GM18499 (cell line): ENCODE data around the gene UGT8.

Experiments used
- ATAC-seq: cut with Tn5 transposase; IDR thresholded peaks from one replicate; pipeline ENCODE4 v1.9.1; 2021; ENCODE audit warnings: moderate number of reproducible peaks; ENCODE audit not compliant: insufficient read depth, unreplicated experiment

Gene UGT8

GRCh38 chr4:114684462-114684861, 85.9 kb downstream of the UGT8 start:
- ATAC-seq, result no peak

- ATAC-seq, result no peak
Measured at GRCh38 chr4:114688059-114688458, 89.5 kb downstream of the UGT8 start.

- no peak for ATAC-seq
Measured at GRCh38 chr4:114690571-114690970, 92.0 kb downstream of the UGT8 start.

GRCh38 chr4:114691865-114692264, 93.3 kb downstream of the UGT8 start:
- peak; percentile 89 for ATAC-seq

- ATAC-seq, result no peak
Measured at GRCh38 chr4:114692958-114693357, 94.4 kb downstream of the UGT8 start.

GRCh38 chr4:114694770-114695169, 96.2 kb downstream of the UGT8 start:
- ATAC-seq, result no peak

GRCh38 chr4:114698231-114698630, 99.6 kb downstream of the UGT8 start:
- no peak for ATAC-seq

GRCh38 chr4:114701491-114701890, 102.9 kb downstream of the UGT8 start:
- no peak for ATAC-seq

- ATAC-seq, result no peak
Measured at GRCh38 chr4:114717432-114717831, 118.8 kb downstream of the UGT8 start.

- ATAC-seq, result no peak
Measured at GRCh38 chr4:114725066-114725465, 126.5 kb downstream of the UGT8 start.

- ATAC-seq, result no peak
Measured at GRCh38 chr4:114727461-114727860, 128.9 kb downstream of the UGT8 start.
